Measurements from ENCODE around the gene TNRC6C.

Gene TNRC6C

GRCh38 chr17:77957857-77958715, at the start of gene TNRC6C:
Gene TNRC6C (plus strand): TSS chr17:77958703. CDS start chr17:78004207, 45,504 bp downstream.
- H3K27me3 ChIP-seq (ENCODE audit: control insufficient read depth, insufficient read depth, low read length) = peaks cover 49% of the 10 kb centered on the region
- H3K4me1 ChIP-seq (ENCODE audit: control insufficient read depth, insufficient read depth, low read length) = peaks cover 22% of the 10 kb centered on the region
- peak within 1 kb of the TSS; percentile 82 for H3K4me3 ChIP-seq (ENCODE audit: low read depth, low read length)
- H3K36me3 ChIP-seq (ENCODE audit: control insufficient read depth, insufficient read depth, low read length) = no peaks in the 10 kb centered on the region
- H3K9ac ChIP-seq (ENCODE audit: low read length) = peak within 1 kb of the TSS; percentile 78
- no peaks in the 10 kb centered on the region for H3K9me3 ChIP-seq (ENCODE audit: control insufficient read depth, insufficient read depth, low read depth, low read length)
- no peak within 1 kb of the TSS; the same call in 1 of the 2 replicates for H3K27ac ChIP-seq (ENCODE audit: low read depth, low read length)

- Histone ChIP-seq H3K4me3 (ENCODE audit: low read depth, low read length) (no peak overlapping the region), H3K36me3 (ENCODE audit: control insufficient read depth, insufficient read depth, low read length) (no peaks in the 10 kb centered on the region), H3K27ac (ENCODE audit: low read depth, low read length) (no peak overlapping the region), H3K9ac (ENCODE audit: low read length) (no peak overlapping the region), H3K4me1 (ENCODE audit: control insufficient read depth, insufficient read depth, low read length) (no peaks in the 10 kb centered on the region), H3K9me3 (ENCODE audit: control insufficient read depth, insufficient read depth, low read depth, low read length) (no peaks in the 10 kb centered on the region), H3K27me3 (ENCODE audit: control insufficient read depth, insufficient read depth, low read length) (no peaks in the 10 kb centered on the region)
Measured at GRCh38 chr17:77909236-77909635, 49.3 kb upstream of the TNRC6C start.

- peaks cover 4% of the 10 kb centered on the region; the same call in 1 of the 2 replicates for H3K4me1 ChIP-seq (ENCODE audit: control insufficient read depth, insufficient read depth, low read length)
- no peaks in the 10 kb centered on the region for H3K36me3 ChIP-seq (ENCODE audit: control insufficient read depth, insufficient read depth, low read length)
- no peak overlapping the region for H3K4me3 ChIP-seq (ENCODE audit: low read depth, low read length)
- H3K9me3 ChIP-seq (ENCODE audit: control insufficient read depth, insufficient read depth, low read depth, low read length) = no peaks in the 10 kb centered on the region
- H3K27ac ChIP-seq (ENCODE audit: low read depth, low read length) = no peak overlapping the region
- H3K27me3 ChIP-seq (ENCODE audit: control insufficient read depth, insufficient read depth, low read length) = no peaks in the 10 kb centered on the region
- H3K9ac ChIP-seq (ENCODE audit: low read length) = no peak overlapping the region
Measured at GRCh38 chr17:77909816-77910215, 48.7 kb upstream of the TNRC6C start.

- peaks cover 11% of the 10 kb centered on the region for H3K4me1 ChIP-seq (ENCODE audit: control insufficient read depth, insufficient read depth, low read length)
- no peak overlapping the region for H3K9ac ChIP-seq (ENCODE audit: low read length)
- no peak overlapping the region for H3K27ac ChIP-seq (ENCODE audit: low read depth, low read length)
- no peaks in the 10 kb centered on the region for H3K36me3 ChIP-seq (ENCODE audit: control insufficient read depth, insufficient read depth, low read length)
- H3K27me3 ChIP-seq (ENCODE audit: control insufficient read depth, insufficient read depth, low read length) = no peaks in the 10 kb centered on the region
- no peak overlapping the region for H3K4me3 ChIP-seq (ENCODE audit: low read depth, low read length)
- 0 out of 2 replicates have a peak, but pooled peaks cover 2% of the 10 kb centered on the region for H3K9me3 ChIP-seq (ENCODE audit: control insufficient read depth, insufficient read depth, low read depth, low read length)
Measured at GRCh38 chr17:77914385-77915254, 43.9 kb upstream of the TNRC6C start.

- H3K27ac ChIP-seq (ENCODE audit: low read depth, low read length) = no peak overlapping the region
- no peak overlapping the region for H3K9ac ChIP-seq (ENCODE audit: low read length)
- no peaks in the 10 kb centered on the region for H3K36me3 ChIP-seq (ENCODE audit: control insufficient read depth, insufficient read depth, low read length)
- H3K9me3 ChIP-seq (ENCODE audit: control insufficient read depth, insufficient read depth, low read depth, low read length) = 0 out of 2 replicates have a peak, but pooled peaks cover 2% of the 10 kb centered on the region
- no peak overlapping the region for H3K4me3 ChIP-seq (ENCODE audit: low read depth, low read length)
- H3K27me3 ChIP-seq (ENCODE audit: control insufficient read depth, insufficient read depth, low read length) = no peaks in the 10 kb centered on the region
- peaks cover 11% of the 10 kb centered on the region for H3K4me1 ChIP-seq (ENCODE audit: control insufficient read depth, insufficient read depth, low read length)
Measured at GRCh38 chr17:77915594-77916021, 42.9 kb upstream of the TNRC6C start.

GRCh38 chr17:77916264-77916663, 42.2 kb upstream of the TNRC6C start:
- H3K36me3 ChIP-seq (ENCODE audit: control insufficient read depth, insufficient read depth, low read length) = no peaks in the 10 kb centered on the region
- H3K27ac ChIP-seq (ENCODE audit: low read depth, low read length) = no peak overlapping the region
- no peak overlapping the region for H3K4me3 ChIP-seq (ENCODE audit: low read depth, low read length)
- H3K4me1 ChIP-seq (ENCODE audit: control insufficient read depth, insufficient read depth, low read length) = peaks cover 11% of the 10 kb centered on the region
- no peaks in the 10 kb centered on the region for H3K27me3 ChIP-seq (ENCODE audit: control insufficient read depth, insufficient read depth, low read length)
- peaks cover 2% of the 10 kb centered on the region; the same call in 1 of the 2 replicates for H3K9me3 ChIP-seq (ENCODE audit: control insufficient read depth, insufficient read depth, low read depth, low read length)
- H3K9ac ChIP-seq (ENCODE audit: low read length) = no peak overlapping the region

- no peak overlapping the region for H3K27ac ChIP-seq (ENCODE audit: low read depth, low read length)
- no peaks in the 10 kb centered on the region for H3K36me3 ChIP-seq (ENCODE audit: control insufficient read depth, insufficient read depth, low read length)
- no peak overlapping the region for H3K9ac ChIP-seq (ENCODE audit: low read length)
- peaks cover 11% of the 10 kb centered on the region for H3K4me1 ChIP-seq (ENCODE audit: control insufficient read depth, insufficient read depth, low read length)
- H3K27me3 ChIP-seq (ENCODE audit: control insufficient read depth, insufficient read depth, low read length) = no peaks in the 10 kb centered on the region
- H3K4me3 ChIP-seq (ENCODE audit: low read depth, low read length) = no peak overlapping the region
- peaks cover 8% of the 10 kb centered on the region for H3K9me3 ChIP-seq (ENCODE audit: control insufficient read depth, insufficient read depth, low read depth, low read length)
Measured at GRCh38 chr17:77916703-77917481, 41.6 kb upstream of the TNRC6C start.

GRCh38 chr17:77919276-77919675, 39.2 kb upstream of the TNRC6C start:
- Histone ChIP-seq H3K27me3 (ENCODE audit: control insufficient read depth, insufficient read depth, low read length) (no peaks in the 10 kb centered on the region), H3K4me3 (ENCODE audit: low read depth, low read length) (no peak overlapping the region), H3K4me1 (ENCODE audit: control insufficient read depth, insufficient read depth, low read length) (peaks cover 27% of the 10 kb centered on the region), H3K9me3 (ENCODE audit: control insufficient read depth, insufficient read depth, low read depth, low read length) (peaks cover 9% of the 10 kb centered on the region), H3K27ac (ENCODE audit: low read depth, low read length) (no peak overlapping the region), H3K36me3 (ENCODE audit: control insufficient read depth, insufficient read depth, low read length) (no peaks in the 10 kb centered on the region), H3K9ac (ENCODE audit: low read length) (no peak overlapping the region)

GRCh38 chr17:77923135-77923534, 35.4 kb upstream of the TNRC6C start:
- H3K4me3 ChIP-seq (ENCODE audit: low read depth, low read length) = no peak overlapping the region
- H3K4me1 ChIP-seq (ENCODE audit: control insufficient read depth, insufficient read depth, low read length) = peaks cover 36% of the 10 kb centered on the region
- no peaks in the 10 kb centered on the region for H3K36me3 ChIP-seq (ENCODE audit: control insufficient read depth, insufficient read depth, low read length)
- no peak overlapping the region for H3K27ac ChIP-seq (ENCODE audit: low read depth, low read length)
- H3K9ac ChIP-seq (ENCODE audit: low read length) = no peak overlapping the region
- H3K9me3 ChIP-seq (ENCODE audit: control insufficient read depth, insufficient read depth, low read depth, low read length) = peaks cover 9% of the 10 kb centered on the region
- 0 out of 2 replicates have a peak, but pooled peaks cover 3% of the 10 kb centered on the region for H3K27me3 ChIP-seq (ENCODE audit: control insufficient read depth, insufficient read depth, low read length)

- Histone ChIP-seq H3K9ac (ENCODE audit: low read length) (no peak overlapping the region), H3K4me1 (ENCODE audit: control insufficient read depth, insufficient read depth, low read length) (peaks cover 43% of the 10 kb centered on the region), H3K27ac (ENCODE audit: low read depth, low read length) (no peak overlapping the region), H3K27me3 (ENCODE audit: control insufficient read depth, insufficient read depth, low read length) (0 out of 2 replicates have a peak, but pooled peaks cover 3% of the 10 kb centered on the region), H3K36me3 (ENCODE audit: control insufficient read depth, insufficient read depth, low read length) (no peaks in the 10 kb centered on the region), H3K9me3 (ENCODE audit: control insufficient read depth, insufficient read depth, low read depth, low read length) (peaks cover 7% of the 10 kb centered on the region), H3K4me3 (ENCODE audit: low read depth, low read length) (no peak overlapping the region)
Measured at GRCh38 chr17:77923776-77924513, 34.6 kb upstream of the TNRC6C start.
